ENCODE measurements around the gene SPOCK2.

The SPOCK2 gene

GRCh38 chr10:72092171-72092924, 4.0 kb upstream of the SPOCK2 start:
- DNase-seq (ENCODE audit: extremely low spot score, insufficient read length, low read depth) (no peak), FAIRE-seq (no peak)

- DNase-seq (ENCODE audit: extremely low spot score, insufficient read length, low read depth) (no peak), FAIRE-seq (no peak)
Observed at GRCh38 chr10:72090326-72090725, 2.0 kb upstream of the SPOCK2 start.

GRCh38 chr10:72089618-72090017, 1.3 kb upstream of the SPOCK2 start:
- DNase-seq (ENCODE audit: extremely low spot score, insufficient read length, low read depth) (no peak), FAIRE-seq (no peak)

DNA sequence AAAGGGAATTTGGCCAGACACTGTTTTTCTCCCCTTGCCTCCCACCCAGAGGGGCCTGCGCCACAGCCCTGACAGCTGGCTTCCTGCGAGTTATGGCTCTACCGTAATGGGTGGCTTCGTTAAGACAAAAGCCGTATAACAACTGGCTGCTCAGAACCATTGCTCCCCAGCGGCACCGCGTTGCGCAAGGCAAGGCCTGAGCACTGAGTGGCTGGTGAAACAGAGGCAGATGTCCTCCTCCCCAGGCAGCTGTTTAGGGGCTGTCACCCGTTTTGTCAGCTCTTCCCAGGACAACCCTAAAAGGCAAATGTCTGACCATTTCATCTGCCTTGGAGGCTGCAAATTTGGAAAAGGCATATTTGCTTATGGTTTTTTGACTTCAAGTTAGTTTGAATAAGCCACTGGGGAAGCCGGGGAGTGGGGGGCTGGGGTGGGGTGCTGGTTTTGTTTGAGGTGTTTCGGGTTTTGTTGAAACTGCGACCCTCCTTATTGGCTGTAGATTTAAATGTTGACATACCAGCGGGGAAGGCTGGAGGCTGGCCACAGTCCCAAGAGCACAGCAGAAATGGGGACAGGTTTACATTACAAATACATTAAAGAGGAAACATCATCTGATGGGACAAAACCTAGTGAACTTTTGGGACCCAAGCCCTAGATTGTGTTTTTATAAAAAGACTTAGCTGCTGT, 681 bp upstream of the SPOCK2 start:
- DNase-seq (ENCODE audit: extremely low spot score, insufficient read length, low read depth) = no peak
- FAIRE-seq = no peak

GRCh38 chr10:72087392-72087968, 871 bp downstream of the SPOCK2 start:
- no peak for FAIRE-seq

GRCh38 chr10:72086466-72087391, 1.6 kb downstream of the SPOCK2 start:
- DNase-seq (ENCODE audit: extremely low spot score, insufficient read length, low read depth) (no peak), FAIRE-seq (no peak)

More at GRCh38 chr10:72087392-72087968, 871 bp downstream of the SPOCK2 start:
- DNase-seq (ENCODE audit: extremely low spot score, insufficient read length, low read depth) = no peak

DNA sequence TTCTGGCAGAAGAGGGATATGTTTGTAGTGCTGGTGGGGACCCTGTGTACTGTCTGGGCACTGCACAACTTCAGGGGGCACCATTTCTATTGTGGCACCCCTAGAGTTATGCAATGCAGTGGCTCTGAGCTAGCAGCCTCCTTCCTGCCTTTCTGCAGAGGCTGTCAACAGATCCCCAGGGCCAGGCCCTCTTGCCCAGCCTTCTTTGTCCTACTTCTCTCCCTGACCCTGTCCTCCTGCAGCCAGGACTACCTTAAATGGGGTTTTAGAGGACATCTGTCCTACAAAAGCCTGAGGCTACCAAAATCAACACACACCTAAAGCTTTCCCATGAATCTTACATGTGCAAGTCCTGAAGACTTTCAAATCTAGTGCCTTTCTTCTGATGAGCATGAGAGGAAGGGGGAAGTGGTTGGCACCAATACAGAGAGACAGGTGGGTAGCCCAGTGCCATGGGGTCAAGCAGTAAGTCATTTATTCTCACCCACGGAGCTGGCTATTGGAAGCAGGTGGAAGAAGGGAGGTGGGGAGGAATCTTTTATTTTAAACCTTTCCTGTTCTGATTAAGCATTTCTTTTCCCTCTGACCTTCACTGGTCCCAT, 2.4 kb downstream of the SPOCK2 start:
- FAIRE-seq (no peak), DNase-seq (ENCODE audit: extremely low spot score, insufficient read length, low read depth) (no peak)

DNA sequence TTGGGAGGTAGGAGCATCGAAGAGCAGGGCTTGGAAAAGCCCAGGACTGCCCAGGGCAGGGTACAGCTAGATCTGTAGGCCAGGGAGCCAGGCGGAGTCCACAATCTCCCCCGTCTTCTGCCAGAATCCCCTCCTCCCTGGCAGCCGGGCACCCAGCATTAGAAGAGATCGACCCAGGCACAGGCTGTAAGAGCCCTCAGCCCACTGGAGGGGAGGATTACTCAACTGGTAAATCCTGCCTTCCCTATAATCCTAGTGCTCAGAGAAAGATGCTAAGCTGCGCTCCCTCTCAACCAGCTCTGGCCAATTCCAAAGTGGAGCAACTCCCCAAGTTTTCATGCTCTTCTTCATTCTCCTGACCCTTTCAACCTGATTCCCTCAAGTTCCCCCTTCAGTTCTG, 3.2 kb downstream of the SPOCK2 start:
- no peak for FAIRE-seq
- no peak for DNase-seq (ENCODE audit: extremely low spot score, insufficient read length, low read depth)

GRCh38 chr10:72083790-72084459, 4.4 kb downstream of the SPOCK2 start:
- DNase-seq (ENCODE audit: extremely low spot score, insufficient read length, low read depth) (no peak), FAIRE-seq (no peak)

- DNase-seq (ENCODE audit: extremely low spot score, insufficient read length, low read depth) = no peak
- FAIRE-seq = no peak
Observed at GRCh38 chr10:72082856-72083789, 5.2 kb downstream of the SPOCK2 start.

DNA sequence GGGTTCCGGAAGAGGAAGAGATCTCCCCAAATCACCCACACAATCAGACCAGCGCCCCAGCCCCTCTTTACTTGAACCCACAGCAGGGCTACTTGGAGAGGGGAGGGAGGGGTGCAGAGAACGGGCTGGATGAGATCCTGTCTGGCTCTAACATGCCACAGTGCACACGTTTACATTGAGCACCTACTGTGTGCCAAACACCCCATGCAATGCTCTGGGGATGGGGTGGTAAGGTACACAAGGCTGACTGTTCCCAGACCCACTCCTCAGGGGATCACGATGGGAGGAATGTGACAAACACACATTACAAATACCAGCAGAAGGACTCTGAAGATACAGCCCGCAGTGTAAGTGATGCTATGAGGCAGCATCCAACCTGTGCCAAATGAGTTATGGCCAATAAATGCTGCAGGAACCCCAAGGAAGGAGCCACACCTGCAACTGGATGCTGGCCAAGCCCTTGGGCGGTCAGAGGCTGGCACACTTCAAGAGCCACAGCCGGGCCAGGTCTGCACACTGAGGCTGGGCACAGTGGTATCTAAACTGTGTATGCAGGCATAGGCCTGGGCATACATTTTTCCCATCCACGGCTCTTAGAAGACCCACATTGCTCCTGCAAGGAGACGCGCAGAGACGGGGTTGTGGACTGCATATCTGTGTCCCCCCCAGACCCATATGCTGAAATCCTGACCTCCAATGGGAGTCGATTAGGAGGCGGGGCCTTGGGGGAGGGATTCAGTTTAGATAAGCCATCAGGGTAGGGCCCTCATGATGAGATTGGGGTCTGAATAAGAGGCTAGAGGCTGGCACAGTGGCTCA, 6.4 kb downstream of the SPOCK2 start:
- FAIRE-seq = no peak
- no peak for DNase-seq (ENCODE audit: extremely low spot score, insufficient read length, low read depth)

DNA sequence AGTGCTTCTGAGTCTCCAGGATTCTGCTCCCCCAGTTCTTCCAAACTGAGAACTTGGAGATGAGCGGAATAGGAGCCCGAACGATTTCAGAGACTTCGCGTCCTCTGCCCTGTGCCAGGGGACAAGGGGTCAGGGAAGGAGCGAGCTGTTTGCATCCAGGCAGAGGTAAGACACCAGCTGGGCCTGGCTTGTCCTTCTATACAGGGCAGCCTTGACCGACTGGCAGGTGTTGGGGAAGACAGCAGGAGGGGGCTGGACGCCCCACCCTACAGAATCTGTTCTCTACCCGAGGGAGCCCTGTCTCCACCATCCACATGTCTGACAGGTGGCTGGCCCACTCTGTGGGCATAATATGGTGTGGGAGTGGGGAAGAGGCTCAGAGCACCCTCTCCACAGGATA, 7.1 kb downstream of the SPOCK2 start:
- FAIRE-seq = no peak
- no peak for DNase-seq (ENCODE audit: extremely low spot score, insufficient read length, low read depth)

DNA sequence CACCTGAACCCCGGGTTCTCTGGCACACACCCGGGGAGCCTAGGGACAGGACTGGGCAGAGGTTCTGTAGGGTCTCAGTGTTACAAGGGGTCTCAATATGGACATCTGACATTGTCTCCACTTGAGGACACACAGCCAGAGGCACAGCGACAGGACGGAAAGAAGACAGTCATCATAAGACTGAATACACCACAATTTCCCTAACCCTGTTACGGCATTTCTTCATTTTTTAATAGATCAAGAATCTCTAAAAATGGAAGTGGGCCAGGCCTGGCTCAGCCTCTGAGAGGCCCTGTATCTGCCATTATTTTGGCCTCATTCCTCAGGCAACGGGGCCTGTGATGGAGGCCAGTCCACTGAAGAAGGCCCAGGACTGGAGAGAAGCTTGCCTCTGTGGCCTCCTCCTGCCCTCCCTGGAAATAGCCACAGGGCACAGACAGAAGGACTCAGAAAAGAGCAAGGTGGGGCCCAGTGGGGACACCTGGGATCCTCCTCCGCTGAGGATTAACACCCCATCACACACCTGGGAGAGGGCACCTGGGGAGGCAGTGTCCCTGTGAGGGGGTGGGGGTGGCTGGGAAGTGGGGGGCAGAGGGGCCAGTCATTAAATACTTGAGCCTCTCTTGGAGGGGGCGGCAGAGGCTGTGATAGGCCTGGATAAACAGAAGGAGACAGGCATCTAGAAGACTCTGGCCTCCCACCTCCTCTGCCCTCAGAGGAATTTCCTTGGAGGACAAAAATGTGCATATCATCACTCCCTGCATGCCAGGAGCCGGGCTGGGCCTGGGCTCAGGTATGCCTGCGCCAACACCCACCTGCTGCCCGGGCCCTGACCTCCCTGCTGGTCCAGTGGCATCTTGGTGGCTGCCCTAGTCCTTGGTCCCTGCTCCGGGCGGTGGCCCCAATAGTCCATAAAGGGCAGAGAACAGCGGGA, 8.0 kb downstream of the SPOCK2 start:
- DNase-seq (ENCODE audit: extremely low spot score, insufficient read length, low read depth) (no peak), FAIRE-seq (no peak)

- no peak for FAIRE-seq
- no peak for DNase-seq (ENCODE audit: extremely low spot score, insufficient read length, low read depth)
Observed at GRCh38 chr10:72079356-72079755, 9.0 kb downstream of the SPOCK2 start.

DNA sequence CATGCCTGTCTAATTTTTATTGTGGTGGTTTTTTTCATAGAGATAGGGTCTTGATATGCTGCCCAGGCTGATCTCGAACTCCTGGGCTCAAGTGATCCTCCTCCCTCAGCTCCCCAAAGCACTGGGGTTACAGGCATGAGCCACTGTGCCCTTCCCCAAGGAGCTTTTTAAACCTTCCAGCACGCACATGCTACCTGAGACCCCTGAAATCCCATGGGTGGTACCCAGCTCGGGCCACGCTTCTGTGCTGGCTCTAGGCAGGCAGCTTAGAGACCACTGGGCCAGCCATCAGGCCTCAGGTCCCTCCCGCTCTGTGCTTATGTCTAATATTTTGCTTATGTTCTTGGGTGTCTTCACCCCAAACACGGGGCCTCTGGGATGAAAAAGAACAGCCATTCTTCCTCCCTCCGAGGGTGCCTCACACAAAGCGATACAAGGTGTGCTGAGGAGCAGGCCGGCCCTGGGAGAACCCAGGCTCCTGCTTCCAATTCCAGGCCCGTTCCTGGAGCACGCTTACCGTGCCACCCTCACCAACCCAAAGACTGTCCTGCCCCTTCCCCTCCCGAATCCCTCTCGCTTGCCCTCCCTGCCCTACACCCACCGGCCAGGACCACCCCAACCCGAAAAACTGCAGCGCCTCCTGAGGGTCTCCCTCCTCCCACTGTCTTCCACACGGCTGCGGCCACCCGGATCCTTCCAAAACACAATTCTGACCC, 10.9 kb downstream of the SPOCK2 start:
- FAIRE-seq (no peak), DNase-seq (ENCODE audit: extremely low spot score, insufficient read length, low read depth) (no peak)

- FAIRE-seq = no peak
- no peak for DNase-seq (ENCODE audit: extremely low spot score, insufficient read length, low read depth)
Observed at GRCh38 chr10:72076756-72077155, 11.6 kb downstream of the SPOCK2 start.

Measured in GM18507 (cell line).